GM13976 (cell line): ENCODE results near the gene PGAP1.

ENCODE experiments used
- DNase-seq: peaks from one replicate; pipeline ENCODE4 v3.0.0; 2012; ENCODE audit warnings: low spot score
- in situ Hi-C: fragments of 300-500 bp; cut with MboI; formaldehyde crosslinking; loops from one replicate; pipeline ENCODE4 v1.12.0; 2022; ENCODE audit warnings: low sequenced_read_pairs, mixed read lengths, inconsistent platforms; ENCODE audit not compliant: unreplicated experiment
- TF ChIP-seq, protein P1 (sequence below): IDR thresholded peaks from 2 replicates; pipeline ENCODE4 v1.5.1; 2012; ENCODE audit warnings: borderline replicate concordance, mild to moderate bottlenecking; ENCODE audit not compliant: insufficient read depth; ENCODE audit errors: extremely low read depth, missing control alignments, control extremely low read depth

Gene PGAP1

GRCh38 chr2:196959734-196960338 is 33.3 kb upstream of the PGAP1 start:
- DNase-seq: no peak
- TF ChIP-seq, protein P1, sequence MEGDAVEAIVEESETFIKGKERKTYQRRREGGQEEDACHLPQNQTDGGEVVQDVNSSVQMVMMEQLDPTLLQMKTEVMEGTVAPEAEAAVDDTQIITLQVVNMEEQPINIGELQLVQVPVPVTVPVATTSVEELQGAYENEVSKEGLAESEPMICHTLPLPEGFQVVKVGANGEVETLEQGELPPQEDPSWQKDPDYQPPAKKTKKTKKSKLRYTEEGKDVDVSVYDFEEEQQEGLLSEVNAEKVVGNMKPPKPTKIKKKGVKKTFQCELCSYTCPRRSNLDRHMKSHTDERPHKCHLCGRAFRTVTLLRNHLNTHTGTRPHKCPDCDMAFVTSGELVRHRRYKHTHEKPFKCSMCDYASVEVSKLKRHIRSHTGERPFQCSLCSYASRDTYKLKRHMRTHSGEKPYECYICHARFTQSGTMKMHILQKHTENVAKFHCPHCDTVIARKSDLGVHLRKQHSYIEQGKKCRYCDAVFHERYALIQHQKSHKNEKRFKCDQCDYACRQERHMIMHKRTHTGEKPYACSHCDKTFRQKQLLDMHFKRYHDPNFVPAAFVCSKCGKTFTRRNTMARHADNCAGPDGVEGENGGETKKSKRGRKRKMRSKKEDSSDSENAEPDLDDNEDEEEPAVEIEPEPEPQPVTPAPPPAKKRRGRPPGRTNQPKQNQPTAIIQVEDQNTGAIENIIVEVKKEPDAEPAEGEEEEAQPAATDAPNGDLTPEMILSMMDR: no peak
- in situ Hi-C loops: no loop called here

DNA sequence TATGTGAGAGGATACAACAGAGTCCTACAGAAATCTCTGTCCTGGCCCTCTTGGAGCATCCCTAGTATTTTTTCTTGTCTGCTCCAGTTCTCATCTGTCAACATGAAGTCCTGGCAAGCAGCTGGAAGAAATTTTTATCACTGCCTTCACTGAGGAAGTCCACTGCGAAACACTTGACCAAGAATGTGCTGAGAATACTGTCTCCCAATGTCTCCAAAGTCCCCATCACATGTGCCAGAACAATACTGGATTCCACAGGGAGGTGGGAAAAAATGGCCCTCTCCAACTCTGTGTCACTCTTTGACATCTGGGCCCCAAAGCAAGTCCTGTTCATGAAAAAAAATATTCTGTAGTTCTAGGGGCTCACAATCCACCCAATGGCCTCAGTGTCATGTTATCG is 32.8 kb upstream of the PGAP1 start:
- in situ Hi-C loops: no loop called here
- DNase-seq: no peak
- TF ChIP-seq, protein P1: no peak

GRCh38 chr2:196957881-196958525 is 31.5 kb upstream of the PGAP1 start:
- in situ Hi-C loops: no loop called here
- no peak for DNase-seq
- TF ChIP-seq, protein P1: no peak

DNA sequence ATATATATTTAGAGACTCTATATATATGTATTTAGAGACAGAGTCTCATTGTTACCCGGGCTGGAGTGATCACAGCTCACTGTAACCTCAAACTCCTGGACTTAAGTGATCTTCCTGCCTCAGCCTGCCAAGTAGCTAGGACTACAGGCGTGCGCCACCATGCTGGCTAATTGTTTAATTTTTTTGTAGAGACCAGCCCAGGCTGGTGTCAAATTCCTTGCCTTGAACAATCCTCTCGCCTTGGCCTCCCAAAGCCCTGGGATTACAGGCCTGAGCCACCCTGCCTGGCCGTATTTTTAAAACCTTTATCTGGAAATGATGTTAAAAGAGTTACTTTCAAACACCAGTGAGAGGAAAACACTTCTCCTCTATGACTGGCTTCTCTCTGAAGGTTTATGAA is 30.9 kb upstream of the PGAP1 start:
- TF ChIP-seq, protein P1: no peak
- in situ Hi-C loops: no loop called here
- no peak for DNase-seq

- DNase-seq: no peak
- in situ Hi-C loops: no loop called here
- TF ChIP-seq, protein P1: no peak
These were observed 29.6 kb upstream of the PGAP1 start for GRCh38 chr2:196956069-196956468.

GRCh38 chr2:196955036-196955435 is 28.5 kb upstream of the PGAP1 start:
- no peak for DNase-seq
- TF ChIP-seq, protein P1: no peak
- in situ Hi-C loops: no loop called here
